PC-9 (cell line): ENCODE data around the gene FAM107A.

Experiments
- EZH2 ChIP-seq: fragments of 200-600 bp; sonication (generic); IDR thresholded peaks from 2 replicates; pipeline ENCODE4 v1.8.0; 2017; ENCODE audit warnings: antibody characterized with exemption, low read depth
- TF ChIP-seq, protein P1 (sequence below): fragments of 200-600 bp; sonication (generic); conservative IDR thresholded peaks from 2 replicates; pipeline ENCODE4 v1.6.1; 2017; ENCODE audit warnings: mixed run types, antibody characterized with exemption, mild to moderate bottlenecking, moderate library complexity

DNA sequence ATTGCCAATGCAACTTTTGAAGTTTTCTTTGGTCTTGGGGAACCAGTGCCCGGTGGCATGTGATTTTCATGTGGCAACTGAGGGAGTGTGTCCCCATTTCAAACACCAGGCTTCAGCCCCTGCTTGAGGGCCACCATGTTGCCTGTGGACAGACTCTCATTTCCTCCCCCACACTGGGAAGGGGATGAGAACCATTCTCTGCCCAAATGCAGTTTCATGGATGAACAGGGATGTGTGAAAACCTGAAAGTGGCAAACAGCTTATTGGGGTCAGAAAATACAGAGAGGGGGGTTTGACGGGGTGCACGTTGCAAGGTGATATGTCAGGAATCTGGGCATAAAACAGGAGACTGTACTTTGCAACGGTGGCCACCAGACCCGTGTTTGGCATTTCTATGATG is 6.3 kb downstream of the FAM107A start:
- TF ChIP-seq, protein P1, sequence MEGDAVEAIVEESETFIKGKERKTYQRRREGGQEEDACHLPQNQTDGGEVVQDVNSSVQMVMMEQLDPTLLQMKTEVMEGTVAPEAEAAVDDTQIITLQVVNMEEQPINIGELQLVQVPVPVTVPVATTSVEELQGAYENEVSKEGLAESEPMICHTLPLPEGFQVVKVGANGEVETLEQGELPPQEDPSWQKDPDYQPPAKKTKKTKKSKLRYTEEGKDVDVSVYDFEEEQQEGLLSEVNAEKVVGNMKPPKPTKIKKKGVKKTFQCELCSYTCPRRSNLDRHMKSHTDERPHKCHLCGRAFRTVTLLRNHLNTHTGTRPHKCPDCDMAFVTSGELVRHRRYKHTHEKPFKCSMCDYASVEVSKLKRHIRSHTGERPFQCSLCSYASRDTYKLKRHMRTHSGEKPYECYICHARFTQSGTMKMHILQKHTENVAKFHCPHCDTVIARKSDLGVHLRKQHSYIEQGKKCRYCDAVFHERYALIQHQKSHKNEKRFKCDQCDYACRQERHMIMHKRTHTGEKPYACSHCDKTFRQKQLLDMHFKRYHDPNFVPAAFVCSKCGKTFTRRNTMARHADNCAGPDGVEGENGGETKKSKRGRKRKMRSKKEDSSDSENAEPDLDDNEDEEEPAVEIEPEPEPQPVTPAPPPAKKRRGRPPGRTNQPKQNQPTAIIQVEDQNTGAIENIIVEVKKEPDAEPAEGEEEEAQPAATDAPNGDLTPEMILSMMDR, result no peak
- TF ChIP-seq EZH2, result no peak
